GM18507 (cell line): ENCODE measurements around the gene TMEM116.
"Not testable (repeated sequence)": the region's sequence is repeated elsewhere in the genome, so short reads cannot be mapped to it uniquely, and the experiment has no call there.

Experiments
- DNase-seq: peaks from one replicate; pipeline ENCODE4 v3.0.0; 2011; ENCODE audit warnings: low read depth; ENCODE audit not compliant: insufficient read length; ENCODE audit errors: extremely low spot score
- FAIRE-seq: peaks from 2 replicates; lab custom pipeline; 2011; peaks lifted over from hg19 to GRCh38; lab: Jason Lieb, UNC

TMEM116 gene

DNA sequence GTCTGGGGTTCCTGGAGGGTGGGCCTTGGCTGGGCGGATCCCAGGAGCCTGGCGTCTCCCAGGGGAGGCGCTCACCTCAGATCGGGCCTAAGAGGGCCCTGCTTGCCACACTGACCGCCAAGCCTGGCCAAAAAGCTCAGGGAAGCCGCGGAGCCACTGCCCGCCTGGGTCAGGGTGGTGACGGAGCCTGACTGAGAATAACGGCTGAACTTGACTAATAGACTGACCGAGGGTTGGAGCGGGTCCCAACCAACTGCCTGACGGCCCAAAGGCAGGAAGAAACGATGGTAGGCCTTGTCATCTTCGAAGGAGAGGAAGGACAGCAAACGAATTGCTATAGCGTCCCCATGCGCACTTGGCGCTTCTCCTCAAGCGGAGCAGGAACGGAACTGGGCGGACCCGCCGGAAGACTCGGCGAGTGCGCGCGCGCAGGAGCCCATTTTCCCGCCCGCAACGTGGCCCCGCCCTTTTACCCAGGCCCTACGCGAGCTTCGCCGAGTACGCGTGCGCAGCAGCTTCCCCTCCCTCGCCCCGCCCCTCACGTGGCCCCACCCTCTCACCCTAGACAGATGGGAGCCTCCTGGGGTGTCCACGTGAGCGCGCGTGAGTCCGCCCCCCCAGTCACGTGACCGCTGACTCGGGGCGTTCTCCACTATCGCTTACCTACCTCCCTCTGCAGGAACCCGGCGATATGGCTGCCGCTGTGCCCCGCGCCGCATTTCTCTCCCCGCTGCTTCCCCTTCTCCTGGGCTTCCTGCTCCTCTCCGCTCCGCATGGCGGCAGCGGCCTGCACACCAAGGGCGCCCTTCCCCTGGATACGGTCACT is at the start of gene TMEM116, which contains the start of gene ERP29:
TSS of gene TMEM116 (minus strand) at position 391 of the 826 bp plus-strand sequence. CDS start 7,895 bp downstream, outside the sequence.
TSS of gene ERP29 (plus strand) at position 652 of the 826 bp plus-strand sequence. CDS start at position 692, 40 bp downstream.
- FAIRE-seq (peak; percentile 91), DNase-seq (peak; percentile 98)

DNA sequence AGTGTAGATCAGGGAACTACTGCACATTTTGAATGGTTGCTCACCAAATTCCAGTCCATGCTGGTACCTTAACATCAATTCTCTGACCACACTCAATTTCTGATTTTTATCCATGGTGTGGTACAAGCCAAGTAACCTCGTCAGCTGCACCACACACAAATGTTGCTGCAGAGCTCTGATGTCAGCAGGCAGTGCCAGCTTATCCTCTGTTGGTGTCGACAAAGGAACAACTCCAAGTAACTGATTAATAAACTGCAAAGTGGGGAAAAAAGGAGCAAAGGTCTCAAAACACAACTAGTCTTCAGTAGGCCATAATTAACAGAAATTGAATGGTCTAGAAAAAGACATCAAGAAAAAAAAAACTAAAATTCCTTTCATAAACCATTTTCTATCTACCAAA is 48.2 kb upstream of the TMEM116 start:
- no peak for DNase-seq
- FAIRE-seq: no peak

DNA sequence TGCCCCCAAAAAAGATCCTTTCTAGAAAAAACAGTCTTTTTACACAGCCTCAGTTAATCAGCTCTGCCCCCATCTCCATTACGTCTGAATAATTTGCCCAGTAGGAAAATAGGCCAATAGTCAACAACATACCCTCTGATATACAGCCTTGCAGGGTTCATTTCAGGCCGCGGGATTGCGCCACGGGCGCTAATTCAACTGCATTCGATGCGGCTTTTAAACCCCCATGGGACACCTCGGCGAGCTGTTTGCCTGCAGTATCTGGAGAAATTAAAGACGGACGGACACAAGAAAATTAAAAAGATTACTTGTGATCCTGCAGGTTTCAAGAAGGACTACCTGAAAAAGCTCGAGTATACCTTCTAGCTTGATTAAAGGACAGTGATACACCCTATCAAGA is 36.4 kb upstream of the TMEM116 start:
- FAIRE-seq: no peak

DNA sequence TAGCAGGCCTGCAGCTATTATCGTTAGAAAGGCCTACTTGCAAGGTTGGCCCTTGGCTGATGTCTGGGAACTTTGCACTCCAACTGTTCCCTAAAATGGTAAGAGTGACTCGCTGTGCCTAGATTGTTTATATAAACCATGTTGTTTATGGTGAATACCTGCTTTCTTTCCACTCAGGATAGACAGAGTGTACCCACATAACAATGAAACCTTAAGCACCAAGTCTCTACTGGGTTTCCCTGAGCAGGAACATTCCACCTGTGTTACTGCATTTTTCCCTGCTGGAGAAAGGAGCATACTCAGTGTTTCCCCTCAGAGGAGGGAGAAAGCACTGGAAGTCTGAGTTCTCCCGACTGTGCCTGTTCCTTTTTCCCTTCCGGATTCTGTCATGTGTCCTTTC is 33.0 kb upstream of the TMEM116 start:
- DNase-seq: no peak
- no peak for FAIRE-seq

More for the DNA sequence above, 36.4 kb upstream of the TMEM116 start:
- no peak for DNase-seq

DNA sequence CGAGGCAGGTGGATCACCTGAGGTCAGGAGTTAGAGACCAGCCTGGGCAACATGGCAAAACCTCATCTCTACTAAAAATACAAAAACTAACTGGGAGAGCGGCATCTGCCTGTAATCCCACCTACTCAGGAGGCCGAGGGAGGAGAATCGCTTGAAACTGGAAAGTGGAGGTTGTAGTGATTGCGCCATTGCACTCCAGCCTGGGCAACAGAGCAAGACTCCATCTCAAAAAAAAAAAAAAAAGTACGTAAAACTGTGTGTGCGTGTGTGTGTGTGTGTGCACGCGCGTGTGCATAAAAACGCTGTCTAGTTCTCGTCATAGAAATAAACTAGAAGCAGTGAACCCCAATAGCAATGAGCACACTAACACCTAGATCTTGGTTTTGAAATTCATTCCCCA is 23.6 kb upstream of the TMEM116 start:
- not testable (repeated sequence) for FAIRE-seq, DNase-seq

DNA sequence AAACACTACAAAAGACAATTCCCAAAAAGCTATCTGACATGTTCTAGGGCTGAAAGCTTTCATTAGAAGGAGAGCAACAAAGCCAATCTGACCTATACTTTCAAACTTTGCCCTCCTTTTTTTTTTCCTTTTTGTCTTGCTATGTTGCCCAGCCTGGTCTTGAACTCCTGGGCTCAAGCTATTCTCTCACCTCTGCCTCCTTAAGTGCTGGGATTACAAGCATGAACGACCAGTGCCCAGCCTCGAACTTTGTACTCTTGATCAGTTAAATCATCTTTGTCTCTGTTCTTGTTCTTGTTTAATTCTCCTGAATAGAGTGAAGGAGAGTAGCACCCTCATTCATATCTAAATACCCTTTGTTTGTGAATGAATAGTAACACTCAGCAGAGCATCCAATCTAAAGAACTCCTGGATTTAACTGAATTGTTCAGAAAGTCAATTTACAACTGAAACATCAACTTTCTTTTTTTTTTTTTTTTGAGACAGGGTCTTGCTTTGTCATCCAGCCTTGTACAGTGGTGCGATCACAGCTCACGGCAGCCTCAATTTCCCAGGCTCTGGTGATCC is 22.3 kb upstream of the TMEM116 start:
- no peak for FAIRE-seq
- DNase-seq: no peak

DNA sequence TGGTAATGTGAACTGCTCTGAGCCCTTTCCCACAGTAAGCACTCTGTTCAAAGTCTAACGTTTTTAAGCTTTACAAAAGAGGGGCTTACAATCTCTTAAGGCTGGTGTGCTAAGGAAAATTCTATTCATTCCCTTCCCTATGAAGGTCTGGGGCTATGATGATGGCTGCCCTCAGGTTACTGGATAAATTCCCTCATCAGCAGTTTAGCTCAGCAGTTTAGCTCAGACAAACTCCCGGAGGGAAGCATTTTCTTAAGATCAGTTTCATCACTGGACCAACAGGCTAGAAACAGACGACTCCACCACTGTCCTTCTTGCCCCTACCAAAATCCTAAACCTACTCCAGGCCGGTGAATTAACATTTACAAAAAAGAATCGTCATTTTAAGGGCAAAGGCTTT is 19.3 kb upstream of the TMEM116 start:
- FAIRE-seq (no peak), DNase-seq (no peak)

DNA sequence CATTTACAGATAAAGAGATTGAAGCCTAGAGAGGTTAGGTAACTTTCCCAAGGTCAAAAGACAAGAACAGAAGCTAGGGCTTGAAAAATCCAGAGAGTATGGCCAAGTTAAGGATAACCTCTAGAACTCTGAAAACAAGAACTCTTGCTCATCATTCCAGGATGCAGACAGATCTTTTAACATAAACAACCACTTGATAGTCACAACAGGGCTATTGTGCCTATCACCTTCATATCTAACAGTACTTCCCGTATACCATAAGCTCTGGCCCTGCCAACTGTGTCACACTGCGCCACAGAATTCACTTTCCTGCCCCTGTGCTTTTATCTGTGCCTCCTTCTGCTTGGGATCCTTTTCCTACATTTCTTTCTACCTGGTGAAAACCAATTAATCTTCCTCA is 18.5 kb upstream of the TMEM116 start:
- FAIRE-seq: no peak
- no peak for DNase-seq

DNA sequence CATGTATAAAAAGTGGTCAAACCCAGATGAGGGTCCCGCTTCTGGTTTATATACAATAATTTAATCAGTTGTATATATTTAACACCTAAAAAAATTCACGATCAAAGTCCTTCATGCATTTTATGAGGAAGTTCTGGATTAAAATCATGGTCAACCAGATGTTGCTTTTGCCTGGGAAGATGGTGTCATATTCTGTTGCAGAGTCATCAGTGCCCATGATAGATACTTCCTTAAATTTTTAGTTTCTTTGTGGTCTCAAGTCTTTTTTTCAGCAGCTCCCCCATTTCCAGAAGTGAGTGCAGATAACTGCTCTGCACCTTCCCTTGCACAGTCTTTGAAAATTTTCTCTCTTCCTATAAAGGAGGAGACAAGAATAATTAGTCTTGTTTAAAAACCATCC is 16.3 kb upstream of the TMEM116 start:
- no peak for FAIRE-seq
- no peak for DNase-seq

DNA sequence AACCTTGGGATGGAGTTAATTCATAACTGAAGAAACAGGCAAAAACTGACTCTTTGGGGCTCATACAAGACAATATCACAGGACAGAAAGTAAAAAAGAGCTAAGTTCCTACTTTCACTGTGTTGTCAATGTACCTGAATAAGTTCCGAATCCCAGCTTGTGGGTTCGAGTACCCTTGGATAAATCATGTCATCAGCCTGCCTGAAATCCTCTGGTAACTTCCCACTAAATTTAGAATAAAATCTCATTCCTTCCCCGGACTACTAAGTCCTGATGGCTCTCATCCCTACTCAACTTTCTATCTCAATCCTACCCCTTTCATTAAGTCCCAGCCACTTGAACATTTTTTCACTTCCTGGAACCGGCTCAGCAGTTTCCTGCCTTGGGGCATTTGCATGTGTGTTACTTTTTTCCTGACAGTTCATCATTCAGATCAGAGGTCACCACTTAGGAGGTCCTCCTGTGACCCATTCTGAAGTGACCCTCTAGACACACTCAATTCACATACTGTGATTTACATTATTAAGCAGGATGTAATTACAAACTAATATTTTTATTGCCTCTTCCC is 12.9 kb upstream of the TMEM116 start:
- peak; percentile 58 for FAIRE-seq
- DNase-seq: no peak

DNA sequence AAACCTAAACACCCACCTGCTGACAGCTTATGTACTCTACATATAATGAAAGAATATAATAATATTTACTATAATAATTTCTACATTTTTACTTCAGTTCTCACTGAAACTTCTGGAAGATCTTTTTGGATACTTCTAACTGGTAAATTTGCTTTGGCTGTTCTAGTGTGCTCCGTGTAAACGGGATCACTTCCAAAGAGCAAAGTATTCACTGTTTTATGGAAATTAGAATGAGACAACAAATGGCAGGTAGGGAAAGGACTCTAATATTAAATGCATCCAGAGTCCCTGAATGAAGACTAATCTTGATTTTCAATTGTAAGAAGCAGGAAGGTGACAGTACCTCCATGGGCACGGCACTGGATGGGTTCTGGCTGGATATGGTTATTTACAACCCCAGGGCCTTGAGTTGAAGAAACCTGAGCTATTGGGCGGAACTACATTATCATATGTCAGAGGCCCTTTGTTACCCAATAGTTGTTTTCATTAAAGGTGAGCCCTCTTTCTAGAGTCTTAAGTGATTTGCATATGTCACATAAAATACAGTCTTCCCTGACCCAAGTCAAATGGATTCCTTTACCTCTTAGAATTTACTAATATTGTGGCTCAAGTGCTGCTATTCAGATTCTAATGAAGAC is 10.9 kb upstream of the TMEM116 start:
- no peak for DNase-seq

DNA sequence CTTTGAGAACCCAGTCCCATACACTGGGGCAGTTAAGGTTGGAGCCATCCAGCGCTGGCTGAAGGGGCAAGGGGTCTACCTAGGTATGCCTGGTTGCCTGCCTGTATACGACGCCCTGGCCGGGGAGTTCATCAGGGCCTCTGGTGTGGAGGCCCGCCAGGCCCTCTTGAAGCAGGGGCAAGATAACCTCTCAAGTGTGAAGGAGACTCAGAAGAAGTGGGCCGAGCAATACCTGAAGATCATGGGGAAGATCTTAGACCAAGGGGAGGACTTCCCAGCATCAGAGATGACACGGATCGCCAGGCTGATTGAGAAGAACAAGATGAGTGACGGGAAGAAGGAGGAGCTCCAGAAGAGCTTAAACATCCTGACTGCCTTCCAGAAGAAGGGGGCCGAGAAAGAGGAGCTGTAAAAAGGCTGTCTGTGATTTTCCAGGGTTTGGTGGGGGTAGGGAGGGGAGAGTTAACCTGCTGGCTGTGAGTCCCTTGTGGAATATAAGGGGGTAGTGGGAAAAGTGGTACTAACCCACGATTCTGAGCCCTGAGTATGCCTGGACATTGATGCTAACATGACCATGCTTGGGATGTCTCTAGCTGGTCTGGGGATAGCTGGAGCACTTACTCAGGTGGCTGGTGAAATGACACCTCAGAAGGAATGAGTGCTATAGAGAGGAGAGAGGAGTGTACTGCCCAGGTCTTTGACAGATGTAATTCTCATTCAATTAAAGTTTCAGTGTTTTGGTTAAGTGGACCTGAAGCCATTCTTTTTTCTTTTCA is 9.5 kb upstream of the TMEM116 start:
- DNase-seq (no peak), FAIRE-seq (no peak)

More for the DNA sequence above, 10.9 kb upstream of the TMEM116 start:
- no peak for FAIRE-seq

DNA sequence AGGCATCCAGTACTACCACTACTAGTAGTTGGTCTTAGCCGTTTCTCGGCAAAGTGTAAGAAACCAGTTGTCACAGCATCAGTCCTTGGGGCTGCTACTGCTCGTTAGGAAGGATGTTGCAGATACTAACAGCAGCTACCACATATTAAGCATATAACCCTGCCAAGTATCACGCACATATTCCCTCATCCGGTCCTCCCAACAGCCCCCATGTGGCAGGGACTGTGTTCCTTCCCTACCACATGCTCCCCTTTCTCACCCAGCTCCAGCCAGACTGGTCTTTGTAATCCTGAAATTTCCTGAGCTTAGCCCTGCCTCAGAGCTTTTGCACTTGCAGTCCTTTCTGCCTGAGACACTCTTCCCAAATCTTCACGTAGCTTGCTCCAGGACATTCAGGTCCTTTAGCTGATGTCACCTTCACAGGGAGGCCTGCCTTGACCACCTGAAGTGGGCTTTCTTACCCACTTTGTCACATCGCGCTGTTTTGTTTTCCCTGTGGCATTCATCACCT is 8.0 kb upstream of the TMEM116 start:
- DNase-seq (no peak), FAIRE-seq (no peak)

DNA sequence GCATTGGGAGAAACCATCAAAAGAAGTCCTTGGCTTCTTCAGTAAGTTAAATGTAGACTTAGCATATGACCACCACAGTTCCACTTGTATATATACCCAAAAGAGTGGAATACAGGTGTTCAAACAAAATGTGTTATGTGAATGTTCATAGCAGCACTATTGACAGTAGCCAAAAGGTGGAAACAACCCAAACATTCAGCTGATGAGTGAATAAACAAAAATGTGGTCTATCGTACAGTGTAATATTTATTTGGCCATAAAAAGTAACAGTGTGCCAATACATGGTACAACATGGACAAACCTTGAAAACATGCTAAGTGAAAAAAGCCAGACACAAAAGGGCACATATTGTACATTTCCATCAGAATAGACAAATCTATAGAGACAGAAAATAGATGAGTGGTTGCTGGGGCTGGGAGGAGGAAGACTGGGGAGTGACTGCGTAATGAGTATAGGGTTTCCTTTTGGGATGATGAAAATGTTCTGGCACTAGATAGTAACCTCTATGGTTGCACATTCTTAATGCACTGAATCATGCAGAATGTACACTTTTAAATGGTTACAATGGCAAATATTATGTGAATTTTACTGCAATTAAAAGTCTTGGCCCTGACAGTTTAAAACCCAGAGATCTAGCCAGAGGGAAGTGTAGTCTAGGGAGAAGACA is 5.7 kb upstream of the TMEM116 start:
- DNase-seq (no peak), FAIRE-seq (no peak)

DNA sequence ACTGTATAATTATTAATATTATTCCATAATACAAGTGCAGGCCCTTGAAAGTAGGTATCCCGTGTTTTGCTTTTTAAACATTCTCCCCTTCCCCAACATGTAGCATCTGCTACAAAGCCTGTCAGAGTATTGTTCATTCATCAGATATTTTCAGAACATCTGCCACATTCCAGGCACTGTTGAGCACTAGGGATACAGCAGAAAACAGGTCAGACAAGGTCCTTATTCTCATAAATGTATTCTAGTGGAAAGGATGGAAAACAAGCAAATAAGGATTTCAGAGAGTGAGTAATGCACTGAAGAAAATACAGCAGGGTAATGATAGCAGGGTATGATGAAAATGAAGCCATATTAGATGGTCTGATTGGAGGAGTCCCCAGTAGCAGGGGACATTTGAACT is 4.1 kb upstream of the TMEM116 start:
- FAIRE-seq: no peak

DNA sequence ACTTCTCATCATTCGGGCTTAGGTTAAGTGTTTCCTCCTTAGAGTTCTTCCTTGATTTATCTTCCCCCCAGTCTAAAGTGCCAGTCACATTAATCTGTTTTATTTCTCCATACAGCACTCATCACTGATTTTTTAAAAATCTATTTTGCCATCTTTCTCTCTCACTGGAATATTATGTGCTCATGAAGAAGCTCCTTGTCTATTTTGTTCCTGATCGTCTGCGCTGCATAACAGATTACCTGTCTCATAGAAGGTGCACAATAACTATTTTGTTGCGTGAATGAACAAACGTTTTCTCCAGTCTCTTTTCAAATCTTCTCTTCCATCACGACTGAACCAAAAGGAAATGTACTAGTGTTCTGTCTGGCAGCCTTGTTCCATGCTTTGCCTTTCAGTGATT is 3.0 kb upstream of the TMEM116 start:
- no peak for DNase-seq
- no peak for FAIRE-seq

More for the DNA sequence above, 4.1 kb upstream of the TMEM116 start:
- no peak for DNase-seq

DNA sequence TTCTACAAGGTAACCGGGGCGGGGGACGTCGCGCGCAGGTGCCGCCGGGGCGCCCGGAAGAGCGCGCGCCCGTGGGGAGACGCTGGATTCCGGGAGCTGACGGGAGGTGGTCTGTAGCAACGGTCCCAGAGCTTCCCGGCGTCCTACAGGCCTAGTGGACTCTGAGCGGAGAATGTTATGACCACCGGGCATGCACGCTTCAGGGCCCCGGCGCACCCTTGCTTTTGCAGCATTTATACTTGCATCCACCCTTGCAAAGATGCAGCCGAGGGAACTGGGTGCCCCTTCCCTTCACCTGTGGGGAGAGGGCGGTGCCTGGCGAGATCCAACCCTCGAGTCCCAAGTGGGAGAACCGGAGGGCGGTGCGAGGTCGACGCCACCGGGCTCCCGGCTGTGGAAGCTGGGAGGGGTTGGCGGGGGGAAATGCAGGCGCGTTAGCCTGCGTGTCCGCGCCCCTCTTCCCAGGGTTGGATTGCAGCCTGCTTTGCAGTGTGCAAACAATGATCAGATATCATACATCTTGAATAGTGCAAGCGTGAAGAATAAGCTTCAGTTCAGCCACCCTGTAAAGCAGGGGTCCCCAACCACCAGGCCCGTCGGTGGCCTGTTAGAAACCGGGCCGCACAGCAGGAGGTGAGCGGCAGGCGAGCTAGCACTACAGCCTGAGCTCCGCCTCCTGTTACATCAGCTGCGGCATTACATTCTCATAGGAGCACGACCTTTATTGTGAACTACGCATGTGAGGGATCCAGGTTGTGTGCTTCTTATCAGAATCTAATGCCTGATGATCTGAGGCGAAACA is 837 bp upstream of the TMEM116 start:
- FAIRE-seq: no peak
- no peak for DNase-seq

DNA sequence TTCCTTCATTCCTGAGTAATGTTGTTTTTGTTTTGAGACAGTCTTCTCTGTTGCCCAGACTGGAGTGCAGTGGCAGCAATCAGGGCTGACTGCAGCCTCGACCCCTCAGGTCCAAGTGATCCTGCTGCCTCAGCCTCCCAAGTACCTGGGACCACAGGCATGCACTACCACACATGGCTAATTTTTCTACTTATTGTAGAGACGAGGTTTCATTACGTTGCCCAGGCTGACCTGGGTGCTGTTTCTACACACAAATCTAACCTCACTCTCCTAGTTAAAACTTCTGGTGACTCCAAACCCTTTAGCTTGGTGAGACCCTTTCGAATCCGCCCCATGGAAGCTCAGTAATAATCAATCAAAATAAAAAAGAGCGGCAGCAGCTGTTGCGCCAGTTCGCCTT is 1.3 kb downstream of the TMEM116 start:
- DNase-seq: no peak
- no peak for FAIRE-seq
